ENCODE data around the gene LRRC4C.

LRRC4C gene

DNA sequence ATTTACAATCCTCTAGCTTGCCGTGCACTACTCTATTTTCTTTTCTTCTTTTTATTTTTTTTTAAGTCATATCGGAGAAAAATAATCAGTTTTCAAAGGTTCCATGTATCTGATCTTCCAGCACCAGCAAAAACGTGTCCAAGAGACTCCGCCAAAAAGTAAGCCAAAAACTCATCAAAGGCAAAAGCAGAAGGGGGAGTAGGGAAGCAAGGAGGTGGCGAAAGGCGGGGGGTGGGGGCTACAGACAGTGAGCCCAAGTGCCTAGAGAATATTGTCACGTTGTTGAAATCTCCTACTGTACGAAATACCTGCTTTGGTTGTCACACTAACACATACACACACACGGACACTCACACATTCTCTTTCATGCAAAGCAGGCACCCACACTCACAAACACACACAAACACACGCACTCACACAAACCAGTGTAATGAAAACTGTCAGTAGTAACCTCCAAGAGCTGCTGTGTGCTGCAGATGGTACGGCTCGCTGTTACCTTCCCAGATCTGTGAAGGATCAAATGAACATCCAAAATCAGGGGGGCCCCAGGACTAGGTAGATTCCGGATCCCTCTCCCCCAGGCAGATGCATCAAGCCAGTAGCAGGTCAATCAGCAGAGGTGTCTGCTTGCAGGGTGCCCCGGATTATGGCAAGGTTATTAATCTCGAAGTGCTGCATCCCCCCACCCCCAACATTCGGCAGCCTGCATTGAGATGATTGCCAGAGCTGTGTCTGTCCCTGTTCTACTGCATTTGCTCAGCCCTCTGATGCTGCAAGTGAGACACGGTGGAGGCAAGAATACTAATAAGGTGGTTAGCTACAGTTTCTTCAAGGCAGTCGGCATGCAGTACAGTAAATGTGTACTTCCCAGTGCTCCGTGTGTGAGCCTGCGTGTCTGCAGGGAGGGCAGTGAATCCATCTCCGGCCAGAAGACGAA, at the start of gene LRRC4C:
Gene LRRC4C (minus strand): TSS at position 188 of the 937 bp plus-strand sequence.
- DNase-seq = peak; percentile 11

DNA sequence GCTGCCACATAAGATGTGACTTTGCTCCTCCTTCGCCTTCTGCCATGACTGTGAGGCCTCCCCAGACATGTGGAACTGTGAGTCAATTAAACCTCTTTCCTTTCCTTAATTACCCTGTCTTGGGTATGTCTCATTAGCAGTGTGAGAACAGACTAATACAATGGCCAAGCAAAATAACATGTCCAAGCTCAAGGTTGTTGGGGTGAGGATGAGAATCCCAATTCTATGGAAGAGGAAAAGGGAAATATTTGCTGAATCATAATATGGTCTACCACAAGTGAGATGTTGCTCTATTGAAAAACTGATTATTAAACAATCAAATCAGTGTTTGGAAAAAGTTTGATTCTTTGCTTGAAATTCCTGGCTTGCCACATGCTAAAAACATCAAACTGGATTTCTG, 48.7 kb upstream of the LRRC4C start:
- no peak for DNase-seq

GRCh38 chr11:41499429-41499828, 40.0 kb upstream of the LRRC4C start:
- DNase-seq = peak; percentile 27

- DNase-seq = peak; percentile 14
Measured at GRCh38 chr11:41498726-41499125, 39.3 kb upstream of the LRRC4C start.

GRCh38 chr11:41497974-41498373, 38.5 kb upstream of the LRRC4C start:
- DNase-seq = no peak

DNA sequence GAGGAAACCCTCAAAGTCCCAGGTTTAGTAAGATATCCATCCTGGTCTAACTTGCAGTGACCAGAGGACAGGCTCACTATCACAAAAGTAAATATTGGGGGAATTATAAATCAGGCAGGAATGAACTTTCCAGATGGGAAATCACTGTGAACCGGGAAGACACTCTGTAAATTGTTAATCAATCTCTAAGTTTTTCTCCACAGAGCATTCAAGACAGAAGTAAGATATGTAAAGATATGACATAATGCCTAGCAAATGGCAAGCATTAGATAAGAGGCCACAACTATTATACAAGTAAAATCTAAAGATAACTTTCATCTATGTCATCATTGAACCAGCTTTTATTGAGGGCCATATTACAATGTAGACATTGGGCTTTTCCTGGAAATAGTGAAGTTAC, 35.3 kb upstream of the LRRC4C start:
- DNase-seq = no peak

DNA sequence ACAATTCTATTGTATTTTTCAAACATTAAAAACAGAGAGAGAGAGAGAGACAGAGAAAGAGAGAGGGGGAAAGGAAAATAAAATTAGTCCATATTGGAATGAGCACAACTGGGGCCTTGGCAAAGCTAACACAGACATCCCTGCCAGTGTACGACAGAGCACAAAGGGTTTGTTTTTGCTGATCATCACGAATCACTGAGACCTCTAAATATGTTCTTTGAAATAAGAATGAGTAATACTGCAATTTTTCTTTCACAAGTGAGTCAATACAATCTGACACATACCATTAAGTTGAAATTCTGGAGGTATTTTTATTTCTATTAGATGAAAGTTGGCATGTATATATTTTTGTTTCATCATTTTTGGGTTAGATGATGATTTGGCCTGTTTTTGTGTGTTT, 27.0 kb upstream of the LRRC4C start:
- no peak for DNase-seq

- DNase-seq = no peak
Measured at GRCh38 chr11:41483956-41484355, 24.5 kb upstream of the LRRC4C start.

GRCh38 chr11:41479179-41479578, 19.7 kb upstream of the LRRC4C start:
- DNase-seq = no peak

- peak; percentile 18 for DNase-seq
Measured at GRCh38 chr11:41461057-41461681, 1.7 kb upstream of the LRRC4C start.

DNA sequence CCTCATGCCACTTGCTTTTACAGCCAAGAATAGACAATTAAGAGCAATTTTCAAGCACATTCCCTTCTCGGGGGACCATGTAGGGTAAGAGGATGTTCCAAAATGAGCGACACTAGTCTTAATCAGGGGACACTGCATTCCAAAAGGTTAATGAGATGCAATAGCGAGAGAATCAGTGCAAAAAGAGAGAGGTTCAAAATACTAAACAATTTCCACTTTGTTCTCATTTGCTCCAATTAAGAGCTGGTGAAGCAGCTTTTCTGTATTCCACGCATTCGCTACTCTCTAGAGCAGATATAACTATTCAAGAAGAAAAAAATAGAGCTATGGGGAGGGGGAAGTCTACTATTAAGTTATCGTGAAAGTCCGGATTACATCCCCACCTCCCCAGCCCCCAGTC, 811 bp downstream of the LRRC4C start:
- no peak for DNase-seq

DNA sequence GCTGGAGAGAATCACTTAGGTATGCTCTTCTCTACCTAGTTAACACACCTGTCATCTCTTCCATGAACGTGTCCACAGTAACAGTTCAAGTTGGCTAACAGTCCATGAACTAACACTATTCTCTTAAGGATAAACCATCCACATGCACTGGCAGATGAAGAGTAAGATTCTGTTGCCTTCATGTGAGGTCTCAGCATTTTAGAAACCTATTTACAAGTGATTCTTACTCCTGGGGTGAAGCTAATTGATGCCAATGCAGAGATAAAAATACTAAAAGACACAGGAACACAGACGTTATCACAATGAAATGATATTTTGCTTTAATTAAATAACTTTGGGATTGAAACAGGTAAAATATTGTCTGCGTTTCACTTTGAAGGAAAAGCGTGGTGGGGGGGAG, 1.3 kb downstream of the LRRC4C start:
- DNase-seq = no peak

DNA sequence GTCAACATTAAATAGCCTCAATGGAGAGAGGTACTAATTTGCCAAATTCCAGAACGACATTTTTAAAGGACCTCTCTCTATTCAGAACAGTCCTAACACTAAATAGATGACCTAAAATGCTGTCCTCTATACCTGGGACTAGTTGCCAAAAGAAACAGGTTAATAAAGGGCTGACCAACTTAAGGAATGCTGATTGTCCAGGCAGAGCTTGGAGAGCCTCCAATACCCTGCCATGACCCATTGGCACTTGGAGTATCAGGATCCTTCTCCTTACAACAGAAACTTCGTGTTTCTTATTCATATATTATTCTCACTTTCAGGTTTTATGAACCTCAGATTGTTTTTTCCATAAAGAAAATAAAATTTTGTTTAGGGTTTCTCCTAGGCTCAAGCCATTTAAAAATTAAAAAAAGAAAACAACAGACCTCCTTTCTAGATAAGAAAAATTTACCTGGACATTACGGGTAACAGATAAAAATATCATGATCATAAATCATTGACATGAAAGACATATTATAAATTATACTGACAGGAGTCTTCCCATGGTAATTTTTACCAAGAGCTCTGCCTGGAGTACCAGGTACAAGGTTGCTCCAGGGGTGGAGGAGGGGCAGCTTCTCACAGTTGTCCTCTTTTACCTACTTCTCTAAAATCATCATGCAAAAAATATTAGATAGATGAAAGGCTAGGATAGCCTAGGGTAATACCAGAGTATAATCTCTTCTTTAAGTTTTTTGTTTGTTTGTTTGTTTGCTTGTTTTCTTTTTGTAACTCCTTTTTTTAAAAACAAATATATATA, 2.0 kb downstream of the LRRC4C start:
- no peak for DNase-seq

DNA sequence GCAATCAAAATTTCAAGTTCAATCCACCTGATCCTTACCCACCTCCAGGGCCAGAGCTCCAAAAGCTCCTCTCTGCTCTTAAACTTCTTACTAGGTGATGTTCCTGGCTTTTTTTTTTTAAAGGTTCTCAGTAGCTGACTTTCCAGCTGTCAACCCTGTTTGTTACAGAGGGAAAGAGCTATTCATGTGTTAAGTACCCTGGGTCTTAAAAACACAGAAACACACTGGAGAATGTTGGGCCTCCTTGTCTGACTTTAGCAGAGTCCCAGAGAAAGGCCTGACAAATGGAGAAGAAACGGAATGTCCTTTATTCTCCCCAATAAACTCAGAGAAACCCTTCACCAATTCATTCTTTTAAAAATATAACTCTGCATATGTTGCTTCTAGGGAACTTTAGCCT, 3.2 kb downstream of the LRRC4C start:
- DNase-seq = no peak

DNA sequence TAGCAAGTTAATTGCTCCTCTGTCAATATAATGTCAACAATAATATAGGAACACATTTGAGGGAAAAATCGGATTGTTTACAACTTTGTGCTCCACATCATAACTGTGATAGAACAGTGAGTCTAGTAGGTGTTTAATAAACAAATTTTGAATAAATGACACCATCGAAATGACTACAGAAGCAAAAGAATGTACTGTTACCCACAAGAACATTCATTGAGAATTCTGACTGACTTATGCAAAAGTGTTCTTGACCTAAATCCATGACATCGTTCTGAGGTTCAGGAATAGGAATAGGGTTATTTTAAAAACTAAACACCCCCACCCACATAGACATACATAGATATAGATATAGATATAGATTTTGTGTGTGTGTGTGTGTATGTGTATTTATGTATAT, 8.4 kb downstream of the LRRC4C start:
- DNase-seq = no peak

DNA sequence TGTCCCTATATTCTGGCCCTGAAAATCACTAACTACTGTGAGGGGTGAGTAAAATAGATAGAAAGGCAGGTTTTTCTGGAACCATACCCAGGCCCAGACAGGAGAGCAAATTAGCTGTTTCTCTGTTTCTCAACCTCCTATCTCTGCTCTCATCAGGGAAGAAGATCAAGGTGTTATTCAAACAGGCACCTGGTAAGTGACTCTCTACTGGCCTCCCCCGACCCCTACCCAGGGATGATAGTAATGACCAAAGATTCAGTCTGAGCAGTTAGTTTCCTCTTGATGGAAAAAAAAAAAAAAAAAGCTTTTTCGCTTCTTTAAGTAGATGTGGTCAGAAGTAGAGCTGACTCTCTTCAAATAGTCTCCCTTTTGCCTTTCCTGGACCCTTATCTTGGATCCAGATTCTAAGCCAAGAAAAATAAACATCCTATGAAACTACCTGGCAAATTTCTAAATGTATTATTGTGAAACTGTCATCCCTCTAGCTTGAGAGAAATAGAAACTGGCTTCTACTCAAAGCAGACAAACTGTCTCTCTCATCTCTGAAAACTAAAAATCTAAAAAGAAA, 9.9 kb downstream of the LRRC4C start:
- no peak for DNase-seq

DNA sequence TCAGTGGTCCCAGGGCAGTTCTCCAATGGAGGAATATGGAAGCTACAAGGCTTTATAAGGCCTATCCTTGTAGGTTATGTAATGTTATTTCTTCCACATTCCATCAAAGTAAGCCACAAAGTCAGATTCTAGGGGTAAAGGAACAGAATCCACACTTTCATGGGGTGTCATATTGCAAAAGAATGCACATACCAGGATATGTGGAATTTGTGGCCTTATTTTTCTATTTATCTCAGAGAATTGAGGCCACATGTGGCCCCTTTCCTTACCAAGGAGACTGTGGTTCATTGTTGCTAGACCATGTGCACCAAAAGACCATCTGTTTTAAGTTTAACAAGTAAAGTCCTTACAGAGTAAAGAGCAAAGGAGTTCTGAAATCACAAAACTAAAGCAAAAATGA, 12.9 kb downstream of the LRRC4C start:
- DNase-seq = no peak

GRCh38 chr11:41446107-41446506, 13.3 kb downstream of the LRRC4C start:
- no peak for DNase-seq

- no peak for DNase-seq
Measured at GRCh38 chr11:41437006-41437490, 22.4 kb downstream of the LRRC4C start.

- no peak for DNase-seq
Measured at GRCh38 chr11:41435531-41435930, 23.9 kb downstream of the LRRC4C start.

DNA sequence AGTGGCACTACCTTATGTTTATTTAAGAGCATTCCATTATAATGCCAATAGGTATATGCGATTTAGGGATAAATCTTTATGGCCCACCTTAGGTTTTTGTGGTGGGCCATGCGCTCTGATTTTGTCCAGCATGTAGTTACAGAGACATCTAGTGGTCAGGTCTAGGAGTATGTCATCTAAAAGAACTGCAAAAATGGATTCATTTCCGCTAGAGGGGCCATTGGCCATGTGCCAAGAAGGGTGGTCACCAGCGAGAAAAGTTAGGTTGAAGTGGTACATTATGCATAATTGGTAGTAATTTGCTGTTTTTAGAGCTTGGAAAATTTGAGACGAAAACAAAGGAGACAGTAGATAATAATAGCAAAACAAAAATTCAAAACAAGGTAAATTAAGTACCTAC, 27.7 kb downstream of the LRRC4C start:
- no peak for DNase-seq

GRCh38 chr11:41419901-41420300, 39.6 kb downstream of the LRRC4C start:
- DNase-seq = no peak

Measured in RPMI8226 (cell line).